ENCODE results near the gene ACVRL1. TPM values are rescaled to one million over a fixed set of nuclear protein-coding genes. Genes with fewer than 3 reads are reported as not detected.

ACVRL1 gene
- total and polyA plus RNA-seq, 9 of the 15 experiments (the other 6 are each of a cell fraction or from before 2014, with no cell fraction given): 0.07 to 1.4 (median 0.30) TPM

GRCh38 chr12:51886021-51886710, 21.1 kb upstream of the ACVRL1 start (continued):
- no peak for TF ChIP-seq SIX5 (IDR thresholded peaks at IDR 0.05; ENCODE audit: borderline replicate concordance in 1 of 2, insufficient read depth in 1 of 2, low read depth in 1 of 2, low read length in 2 of 2)
- TF ChIP-seq ARID2 (IDR thresholded peaks at IDR 0.05): no peak
- peak; percentile 39; the same call in 1 of the 2 replicates for TF ChIP-seq EP300 (IDR thresholded peaks at IDR 0.05; ENCODE audit: low read length)
- no peak for TF ChIP-seq NFYB (IDR thresholded peaks at IDR 0.05; ENCODE audit: extremely low read depth, insufficient read length)
- no peak for TF ChIP-seq NEUROD1 (IDR thresholded peaks at IDR 0.05; ENCODE audit: borderline replicate concordance, low read depth, low read length, partially characterized antibody)
- TF ChIP-seq, protein P1, sequence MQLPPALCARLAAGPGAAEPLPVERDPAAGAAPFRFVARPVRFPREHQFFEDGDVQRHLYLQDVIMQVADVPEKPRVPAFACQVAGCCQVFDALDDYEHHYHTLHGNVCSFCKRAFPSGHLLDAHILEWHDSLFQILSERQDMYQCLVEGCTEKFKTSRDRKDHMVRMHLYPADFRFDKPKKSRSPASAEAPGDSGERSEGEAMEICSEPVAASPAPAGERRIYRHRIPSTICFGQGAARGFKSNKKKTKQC (CRISPR knock-in tag; IDR thresholded peaks at IDR 0.05): no peak
- no peak for TF ChIP-seq TSC22D4 (tag; IDR thresholded peaks at IDR 0.05)
- TF ChIP-seq TEAD4 (IDR thresholded peaks at IDR 0.05; ENCODE audit: low read length): no peak
- no peak for TF ChIP-seq TEAD4 (CRISPR knock-in tag; IDR thresholded peaks at IDR 0.05; ENCODE audit: borderline replicate concordance)
- TF ChIP-seq ZNF79 (CRISPR knock-in tag; IDR thresholded peaks at IDR 0.05; ENCODE audit: low read depth): no peak
- TF ChIP-seq TBP (optimal IDR thresholded peaks at IDR 0.05; ENCODE audit: low read depth, low read length): no peak
- TF ChIP-seq RBM14 (IDR thresholded peaks at IDR 0.05; ENCODE audit: borderline replicate concordance, insufficient read depth, low read depth, low read length): no peak
- TF ChIP-seq ZNF239 (CRISPR knock-in tag; IDR thresholded peaks at IDR 0.05): no peak
- TF ChIP-seq ZNF23 (CRISPR knock-in tag; IDR thresholded peaks at IDR 0.05): no peak
- TF ChIP-seq CTCFL (IDR thresholded peaks at IDR 0.05; ENCODE audit: borderline replicate concordance, insufficient read depth, low read depth, low read length, poor library complexity, severe bottlenecking): no peak
- no peak for TF ChIP-seq ZNF274 (IDR thresholded peaks at IDR 0.05; ENCODE audit: borderline replicate concordance, low read depth, low read length)
- no peak for TF ChIP-seq HDGF (IDR thresholded peaks at IDR 0.05)
- no peak for TF ChIP-seq NR3C1 (CRISPR knock-in tag; IDR thresholded peaks at IDR 0.05)
- TF ChIP-seq ZFP30 (CRISPR knock-in tag; IDR thresholded peaks at IDR 0.05; ENCODE audit: borderline replicate concordance): no peak
- no peak for TF ChIP-seq ZNF717 (CRISPR knock-in tag; IDR thresholded peaks at IDR 0.05)
